Caco-2 (cell line): ENCODE data around the gene PSD2. TPM values are rescaled to one million over a fixed set of nuclear protein-coding genes. Genes with fewer than 3 reads are reported as not detected.

Experiments
- BruUV-seq: library from RNA; stranded (reverse); fragments of 400-500 nt; replicated peaks from 2 replicates; lab custom pipeline; 2021; lab: Mats Ljungman, UMichigan
- CTCF ChIA-PET: fragments of 300-600 bp; sonication (Branson Sonifier 250); formaldehyde crosslinking; loops from one replicate; lab custom pipeline; 2022; ENCODE audit warnings: antibody characterized with exemption; lab: Charles Lee
- POLR2A ChIA-PET: fragments of 300-600 bp; sonication (Branson Sonifier 250); formaldehyde crosslinking; loops from one replicate; lab custom pipeline; 2022; ENCODE audit warnings: antibody characterized with exemption; lab: Charles Lee
- DNase-seq, 2 experiments: peaks; one replicate each; pipeline versions ENCODE4 v3.0.0 to v3.0.0-alpha.2; 2020 to 2022
- H3K27me3 ChIP-seq: replicated peaks from 2 replicates; pipeline ENCODE4 v1.6.0; 2011; ENCODE audit warnings: low read length; ENCODE audit not compliant: control insufficient read depth, insufficient read depth
- H3K36me3 ChIP-seq: 2 replicates; pipeline ENCODE4 v1.5.1; 2011; ENCODE audit warnings: low read length; ENCODE audit not compliant: control insufficient read depth, insufficient read depth
- H3K4me1 ChIP-seq: fragments of 250-450 bp; sonication (Bioruptor Pico); 2 replicates; pipeline ENCODE4 v1.5.1; 2020; ENCODE audit warnings: mild to moderate bottlenecking
- H3K4me3 ChIP-seq: 2 replicates; pipeline ENCODE4 v1.5.1; 2011; ENCODE audit warnings: low read depth, mild to moderate bottlenecking, control low read depth, low read length
- H3K9me3 ChIP-seq: fragments of 250-450 bp; sonication (Bioruptor Pico); 2 replicates; pipeline ENCODE4 v1.5.1; 2020; ENCODE audit warnings: mild to moderate bottlenecking, moderate library complexity
- H3K27ac Mint-ChIP-seq: one replicate; pipeline ENCODE4 v1.8.0; 2022; ENCODE audit warnings: mixed read lengths; ENCODE audit not compliant: unreplicated experiment
- H3K27me3 Mint-ChIP-seq: one replicate; pipeline ENCODE4 v1.8.0; 2022; ENCODE audit warnings: mixed read lengths; ENCODE audit not compliant: insufficient read depth, unreplicated experiment
- H3K36me3 Mint-ChIP-seq: one replicate; pipeline ENCODE4 v1.8.0; 2022; ENCODE audit warnings: mild to moderate bottlenecking, mixed read lengths; ENCODE audit not compliant: insufficient read depth, unreplicated experiment
- H3K4me1 Mint-ChIP-seq: one replicate; pipeline ENCODE4 v1.8.0; 2022; ENCODE audit warnings: low read depth, mixed read lengths; ENCODE audit not compliant: unreplicated experiment
- H3K4me3 Mint-ChIP-seq: one replicate; pipeline ENCODE4 v1.8.0; 2022; ENCODE audit warnings: mild to moderate bottlenecking, moderate library complexity, mixed read lengths; ENCODE audit not compliant: unreplicated experiment
- H3K9me3 Mint-ChIP-seq: one replicate; pipeline ENCODE4 v1.8.0; 2022; ENCODE audit warnings: mixed read lengths; ENCODE audit not compliant: unreplicated experiment
- CTCF ChIP-seq, 2 experiments: fragments of 200-600 bp in 1 of 2; IDR thresholded peaks; 1 replicate in 1 of 2; 2 replicates in 1 of 2; pipeline versions ENCODE4 v1.5.1 to v1.8.0; 2011 to 2022; ENCODE audit warnings: antibody characterized with exemption in 1 of 2, control low read depth in 1 of 2, inconsistent platforms in 1 of 2, low read depth in 1 of 2, low read length in 1 of 2, mild to moderate bottlenecking in 1 of 2, moderate library complexity in 1 of 2; ENCODE audit not compliant: insufficient read depth in 1 of 2, severe bottlenecking in 1 of 2, unreplicated experiment in 1 of 2
- intact Hi-C: fragments of 100-400 bp; cut with micrococcal nuclease; formaldehyde crosslinking; loops from one replicate; pipeline ENCODE4 v1.10.0; 2022; ENCODE audit not compliant: unreplicated experiment
- total RNA-seq: library from RNA; stranded (reverse); gene quantifications from 2 replicates; pipeline ENCODE4 v1.2.3, GENCODE V29; 2022

The PSD2 gene
- total RNA-seq, 1 experiment from 2014 or later = 0.09 TPM

- DNase-seq = peak in 1 of 2 experiments; percentile 25
- no peaks in the 10 kb centered on the region for H3K36me3 ChIP-seq
- BruUV-seq = no TSS peak
- Mint-ChIP-seq H3K4me3 (no peak overlapping the region), H3K27me3 (peaks cover 36% of the 10 kb centered on the region), H3K27ac (no peak overlapping the region), H3K4me1 (no peaks in the 10 kb centered on the region), H3K9me3 (peaks cover 14% of the 10 kb centered on the region), H3K36me3 (no peaks in the 10 kb centered on the region)
- H3K4me3 ChIP-seq = no peak overlapping the region
- peaks cover 4% of the 10 kb centered on the region; the same call in 1 of the 2 replicates for H3K9me3 ChIP-seq
- intact Hi-C loops = no loop called here
- no peaks in the 10 kb centered on the region for H3K4me1 ChIP-seq
- ChIA-PET POLR2A (no interaction called here), CTCF (interaction anchor here (0.6 to 0.7 kb wide), 2 partner anchors 41 to 91 kb away, joined by 4 to 5 read pairs; no protein-coding TSS in a partner anchor)
- no peaks in the 10 kb centered on the region; the same call in 1 of the 2 replicates for H3K27me3 ChIP-seq
- no peak for TF ChIP-seq CTCF (IDR thresholded peaks at IDR 0.05; ENCODE audit: insufficient read depth in 1 of 2, low read depth in 1 of 2, low read length in 1 of 2, severe bottlenecking in 1 of 2, unreplicated experiment in 1 of 2)
Measured at GRCh38 chr5:139823757-139824355, 28.2 kb downstream of the PSD2 start.

GRCh38 chr5:139825690-139826089 lies 30.1 kb downstream of the PSD2 start:
- Histone ChIP-seq H3K27me3 (no peaks in the 10 kb centered on the region; the same call in 1 of the 2 replicates), H3K4me3 (no peak overlapping the region), H3K9me3 (no peaks in the 10 kb centered on the region), H3K36me3 (no peaks in the 10 kb centered on the region), H3K4me1 (no peaks in the 10 kb centered on the region)
- intact Hi-C loops = no loop called here
- TF ChIP-seq CTCF (IDR thresholded peaks at IDR 0.05; ENCODE audit: insufficient read depth in 1 of 2, low read depth in 1 of 2, low read length in 1 of 2, severe bottlenecking in 1 of 2, unreplicated experiment in 1 of 2) = no peak
- peak in 1 of 2 experiments; percentile 20 for DNase-seq
- POLR2A ChIA-PET = no interaction called here
- Mint-ChIP-seq H3K27me3 (peaks cover 28% of the 10 kb centered on the region), H3K36me3 (no peaks in the 10 kb centered on the region), H3K27ac (no peak overlapping the region), H3K4me1 (no peaks in the 10 kb centered on the region), H3K9me3 (no peaks in the 10 kb centered on the region), H3K4me3 (no peak overlapping the region)
- CTCF ChIA-PET = no interaction called here
- no TSS peak for BruUV-seq

- DNase-seq = peak in 1 of 2 experiments; percentile 9
- Mint-ChIP-seq H3K4me3 (no peak overlapping the region), H3K4me1 (no peaks in the 10 kb centered on the region), H3K9me3 (no peaks in the 10 kb centered on the region), H3K27me3 (peaks cover 43% of the 10 kb centered on the region), H3K36me3 (no peaks in the 10 kb centered on the region), H3K27ac (no peak overlapping the region)
- ChIA-PET POLR2A (no interaction called here), CTCF (no interaction called here)
- intact Hi-C loops = no loop called here
- no peak for TF ChIP-seq CTCF (IDR thresholded peaks at IDR 0.05; ENCODE audit: insufficient read depth in 1 of 2, low read depth in 1 of 2, low read length in 1 of 2, severe bottlenecking in 1 of 2, unreplicated experiment in 1 of 2)
- no peaks in the 10 kb centered on the region for H3K4me1 ChIP-seq
- BruUV-seq = no TSS peak
- H3K36me3 ChIP-seq = no peaks in the 10 kb centered on the region
- no peaks in the 10 kb centered on the region; the same call in none of the 2 replicates for H3K27me3 ChIP-seq
- H3K4me3 ChIP-seq = no peak overlapping the region
- H3K9me3 ChIP-seq = no peaks in the 10 kb centered on the region
Measured at GRCh38 chr5:139828207-139828895, 32.7 kb downstream of the PSD2 start.
